Measurements from ENCODE around the gene TAS2R14. TPM values are rescaled to one million over a fixed set of nuclear protein-coding genes. Genes with fewer than 3 reads are reported as not detected.

The TAS2R14 gene
- total and polyA plus RNA-seq, 2 of the 13 experiments (the other 11 are each of a cell fraction or from before 2014, with no cell fraction given), result 1.1 to 2.3 TPM

- no peak for TF ChIP-seq KIAA2018 (CRISPR knock-in tag; IDR thresholded peaks at IDR 0.05; ENCODE audit: borderline replicate concordance)
- TF ChIP-seq HNRNPL (IDR thresholded peaks at IDR 0.05; ENCODE audit: low read depth, low read length), result no peak
- no peak for TF ChIP-seq ZNF234 (CRISPR knock-in tag; conservative IDR thresholded peaks at IDR 0.05)
- TF ChIP-seq ZNF326 (CRISPR knock-in tag; IDR thresholded peaks at IDR 0.05; ENCODE audit: borderline replicate concordance), result no peak
- peak; percentile 76 for TF ChIP-seq DMAP1 (CRISPR knock-in tag; IDR thresholded peaks at IDR 0.05)
- TF ChIP-seq HDAC6 (IDR thresholded peaks at IDR 0.05; ENCODE audit: low read depth, low read length), result no peak
- 0 out of 2 replicates have a peak, but pooled peaks have one; percentile 44 for TF ChIP-seq ZNF878 (CRISPR knock-in tag; IDR thresholded peaks at IDR 0.05)
- peak; percentile 91 for TF ChIP-seq SAP130 (CRISPR knock-in tag; IDR thresholded peaks at IDR 0.05; ENCODE audit: low read depth)
- no peak for TF ChIP-seq ETV6 (CRISPR knock-in tag; conservative IDR thresholded peaks at IDR 0.05)
- TF ChIP-seq MAFK (conservative IDR thresholded peaks at IDR 0.05 in 1 of 2, IDR thresholded peaks at IDR 0.05 in 1 of 2; ENCODE audit: low read length in 2 of 2), result 0 out of 4 replicates have a peak, but pooled peaks of 1 of the 2 experiments have one; percentile 9
- TF ChIP-seq ZBTB14 (CRISPR knock-in tag; IDR thresholded peaks at IDR 0.05), result no peak
- TF ChIP-seq ELF4 (CRISPR knock-in tag; IDR thresholded peaks at IDR 0.05; ENCODE audit: borderline replicate concordance), result no peak
- TF ChIP-seq SP2 (CRISPR knock-in tag; IDR thresholded peaks at IDR 0.05), result no peak
- no peak for TF ChIP-seq ZNF816 (CRISPR knock-in tag; IDR thresholded peaks at IDR 0.05; ENCODE audit: borderline replicate concordance)
- TF ChIP-seq SNAPC5 (CRISPR knock-in tag; IDR thresholded peaks at IDR 0.05; ENCODE audit: borderline replicate concordance), result no peak
- no peak for TF ChIP-seq ZFP90 (CRISPR knock-in tag; IDR thresholded peaks at IDR 0.05; ENCODE audit: borderline replicate concordance)
- TF ChIP-seq PAX8 (CRISPR knock-in tag; IDR thresholded peaks at IDR 0.05; ENCODE audit: borderline replicate concordance), result no peak
- TF ChIP-seq HOXA3 (CRISPR knock-in tag; IDR thresholded peaks at IDR 0.05), result peak; percentile 90
- no peak for TF ChIP-seq ZNF432 (CRISPR knock-in tag; IDR thresholded peaks at IDR 0.05; ENCODE audit: borderline replicate concordance)
- no peak for TF ChIP-seq SNRNP70 (IDR thresholded peaks at IDR 0.05; ENCODE audit: low read depth, low read length)
- no peak for TF ChIP-seq ELK4 (CRISPR knock-in tag; IDR thresholded peaks at IDR 0.05; ENCODE audit: borderline replicate concordance)
Observed at GRCh38 chr12:10891937-10892336, 47.1 kb downstream of the TAS2R14 start (continued).
